ENCODE data around the gene KIFC3.
A peak's percentile ranks its signal among the peaks of the same experiment; 100 is the strongest.
"Not testable (repeated sequence)": the region's sequence is repeated elsewhere in the genome, so short reads cannot be mapped to it uniquely, and the experiment has no call there.

KIFC3 gene

GRCh38 chr16:57802341-57803133 lies at the start of gene KIFC3:
Gene KIFC3, minus strand, starts transcription at chr16:57802491. Its CDS starts 4,248 bp downstream, at chr16:57798243.
- DNase-seq, result no peak

DNA sequence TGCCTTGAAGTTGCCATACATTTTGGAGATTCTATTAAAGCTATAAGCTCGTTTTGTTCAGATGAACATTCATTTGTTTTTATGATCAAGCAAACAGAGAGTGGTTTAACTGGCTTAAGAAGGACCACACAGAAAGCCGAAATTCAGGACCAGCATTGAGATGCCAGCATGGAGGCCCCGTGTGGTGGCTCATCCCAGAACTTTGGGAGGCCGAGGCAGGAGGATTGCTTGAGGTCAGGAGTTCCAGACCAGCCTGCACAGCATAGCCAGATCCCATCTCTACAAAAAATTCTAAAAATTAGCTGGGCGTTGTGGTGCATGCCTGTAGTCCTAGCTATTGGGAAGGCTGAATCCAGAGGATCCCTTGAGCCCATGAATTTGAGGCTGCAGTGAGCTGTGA lies 45.9 kb upstream of the KIFC3 start:
- no peak for DNase-seq

GRCh38 chr16:57846931-57847330 lies 44.6 kb upstream of the KIFC3 start:
- not testable (repeated sequence) for DNase-seq

GRCh38 chr16:57846078-57846697 lies 43.9 kb upstream of the KIFC3 start:
- peak; percentile 55 for DNase-seq

DNA sequence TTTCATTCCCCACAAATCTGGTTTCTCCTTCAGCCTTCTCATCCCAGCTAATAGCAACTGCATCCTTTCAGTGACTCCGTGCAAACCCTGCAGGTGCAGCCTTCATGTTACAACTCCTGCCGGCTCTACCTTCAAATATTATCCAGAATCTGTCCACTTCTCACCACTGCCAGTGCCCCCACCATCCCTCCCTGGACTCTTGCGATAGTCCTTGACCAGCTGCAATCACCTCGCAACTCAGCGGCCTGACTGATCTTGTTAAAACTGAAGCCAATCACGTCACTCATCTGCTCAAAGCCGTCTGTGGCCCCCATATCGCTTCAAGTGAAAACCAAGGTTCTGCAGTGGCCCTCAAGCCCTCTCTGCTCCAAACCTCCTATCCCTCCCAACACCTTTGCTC lies 42.8 kb upstream of the KIFC3 start:
- no peak for DNase-seq

DNA sequence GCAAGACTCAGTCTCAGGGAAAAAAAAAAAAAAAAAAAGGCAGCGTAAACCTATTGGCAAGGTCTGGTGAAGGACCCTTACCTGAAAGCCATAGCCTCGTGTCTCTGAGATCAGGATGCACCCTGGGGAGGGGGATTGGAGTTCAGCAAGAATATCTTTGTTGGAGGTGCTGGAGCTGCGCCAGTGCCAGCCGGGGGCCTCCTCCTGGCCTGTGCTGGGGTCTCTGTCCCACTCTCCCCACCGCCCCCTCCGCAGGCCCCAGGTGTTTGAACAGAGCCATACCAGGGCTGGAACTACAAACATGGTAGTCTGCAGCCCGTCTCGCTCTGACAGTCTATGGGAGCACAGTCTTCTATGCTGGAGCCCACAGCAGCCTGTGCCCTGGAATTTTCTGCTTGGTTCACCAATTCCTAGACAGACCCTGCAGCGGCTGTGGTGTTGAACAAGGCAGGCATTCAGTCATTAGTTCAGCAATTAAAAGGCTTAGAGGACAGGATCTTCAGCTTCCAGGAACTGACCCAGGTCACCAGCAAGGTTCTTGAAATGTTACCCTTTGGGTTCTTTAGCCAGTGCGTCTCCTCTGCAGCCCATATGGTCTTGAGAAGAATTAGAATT lies 42.2 kb upstream of the KIFC3 start:
- DNase-seq, result no peak

GRCh38 chr16:57843400-57843799 lies 41.1 kb upstream of the KIFC3 start:
- no peak for DNase-seq

- no peak for DNase-seq
Observed at GRCh38 chr16:57842601-57843000, 40.3 kb upstream of the KIFC3 start.

GRCh38 chr16:57840833-57841232 lies 38.5 kb upstream of the KIFC3 start:
- no peak for DNase-seq

DNA sequence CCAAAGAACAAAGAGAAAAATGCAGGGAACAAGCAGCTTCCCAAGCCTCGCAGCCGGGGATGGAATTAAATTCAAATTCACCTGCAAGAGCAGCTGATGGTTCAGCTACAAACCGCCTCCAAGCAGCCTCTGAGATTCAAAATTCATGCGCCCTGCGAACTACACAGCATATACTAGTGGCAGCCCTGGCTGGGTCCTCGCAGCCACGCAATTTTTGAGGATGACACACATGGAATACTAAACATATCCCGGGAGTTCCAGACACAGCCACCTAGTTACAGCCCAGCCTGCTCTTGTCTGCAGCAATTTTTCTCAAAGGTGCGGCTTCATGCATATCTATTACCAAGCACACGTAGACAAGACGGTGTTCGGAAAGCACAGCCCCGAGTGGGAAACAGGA lies 35.9 kb upstream of the KIFC3 start:
- no peak for DNase-seq

DNA sequence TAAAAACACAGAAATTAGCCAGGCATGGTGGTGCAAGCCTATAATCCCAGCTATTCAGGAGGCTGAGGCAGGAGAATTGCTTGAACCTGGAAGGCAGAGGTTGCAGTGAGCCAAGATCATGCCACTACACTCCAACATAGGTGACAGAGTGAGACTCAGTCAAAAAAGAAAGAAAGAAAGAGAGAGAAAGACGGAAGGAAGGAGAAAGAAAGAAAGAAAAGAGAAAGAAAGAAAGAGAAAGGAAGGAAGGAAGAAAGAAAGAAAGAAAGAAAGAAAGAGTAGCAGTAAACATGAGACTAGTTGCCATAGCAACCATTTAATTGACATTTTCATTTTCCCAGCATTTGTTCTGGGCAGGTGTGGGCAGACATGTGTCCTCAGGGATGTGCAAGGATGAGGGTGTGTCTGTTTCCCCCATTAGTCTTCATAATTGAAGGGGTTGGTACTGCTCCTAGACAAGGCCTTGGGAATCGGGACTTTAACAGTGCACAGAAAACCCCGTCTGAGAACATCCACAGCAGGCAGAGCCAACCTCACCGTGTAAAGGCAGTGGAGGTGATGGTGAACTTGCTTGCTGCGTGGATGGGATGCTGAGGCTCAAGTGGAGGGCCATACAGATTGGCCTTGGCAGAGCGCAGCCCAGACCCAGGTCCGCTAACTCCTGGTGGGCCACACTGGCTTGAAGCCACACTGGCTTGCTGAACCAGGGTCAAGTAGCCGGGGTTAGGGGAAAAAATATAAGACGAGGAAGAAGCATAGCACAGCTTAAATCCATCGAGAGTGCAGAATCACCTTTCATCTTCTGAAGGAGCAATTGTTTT lies 35.2 kb upstream of the KIFC3 start:
- no peak for DNase-seq

DNA sequence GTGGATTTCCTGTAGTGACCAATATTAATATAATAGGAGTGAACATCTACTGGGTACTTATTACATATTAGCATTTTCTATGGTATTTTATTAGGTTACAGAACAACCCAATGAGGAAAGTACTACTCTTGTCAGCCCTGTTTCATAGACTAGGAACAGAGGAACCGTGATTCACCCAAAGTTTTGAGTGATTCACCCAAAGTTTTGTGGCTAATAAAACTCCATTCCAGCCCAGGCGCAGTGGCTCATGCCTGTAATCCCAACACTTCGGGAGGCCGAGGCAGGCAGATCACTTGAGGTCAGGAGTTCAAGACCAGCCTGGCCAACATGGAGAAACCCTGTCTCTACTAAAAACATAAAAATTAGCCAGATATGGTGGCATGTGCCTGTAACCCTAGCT lies 33.1 kb upstream of the KIFC3 start:
- not testable (repeated sequence) for DNase-seq

DNA sequence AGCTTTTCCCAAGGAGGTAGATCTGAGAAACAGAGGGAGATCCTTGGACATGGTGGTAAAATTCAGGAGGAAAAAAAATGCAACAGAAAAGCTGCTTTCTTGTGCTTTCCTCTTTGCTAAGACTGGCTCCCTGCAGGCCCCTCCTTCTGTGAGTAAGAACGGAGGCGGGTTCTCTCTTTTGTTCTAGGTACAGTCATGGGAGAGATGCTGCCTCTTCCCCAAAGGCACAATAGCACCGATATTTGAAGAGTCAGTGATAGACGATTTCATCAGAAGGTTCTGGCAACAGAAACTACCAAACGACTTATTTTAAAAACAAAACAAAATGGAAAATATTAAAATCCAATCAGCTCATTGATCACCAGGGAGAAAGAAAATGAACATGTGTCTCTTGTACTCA lies 32.6 kb upstream of the KIFC3 start:
- no peak for DNase-seq

GRCh38 chr16:57830890-57831484 lies 28.7 kb upstream of the KIFC3 start:
- no peak for DNase-seq

GRCh38 chr16:57829969-57830360 lies 27.7 kb upstream of the KIFC3 start:
- DNase-seq, result no peak

DNA sequence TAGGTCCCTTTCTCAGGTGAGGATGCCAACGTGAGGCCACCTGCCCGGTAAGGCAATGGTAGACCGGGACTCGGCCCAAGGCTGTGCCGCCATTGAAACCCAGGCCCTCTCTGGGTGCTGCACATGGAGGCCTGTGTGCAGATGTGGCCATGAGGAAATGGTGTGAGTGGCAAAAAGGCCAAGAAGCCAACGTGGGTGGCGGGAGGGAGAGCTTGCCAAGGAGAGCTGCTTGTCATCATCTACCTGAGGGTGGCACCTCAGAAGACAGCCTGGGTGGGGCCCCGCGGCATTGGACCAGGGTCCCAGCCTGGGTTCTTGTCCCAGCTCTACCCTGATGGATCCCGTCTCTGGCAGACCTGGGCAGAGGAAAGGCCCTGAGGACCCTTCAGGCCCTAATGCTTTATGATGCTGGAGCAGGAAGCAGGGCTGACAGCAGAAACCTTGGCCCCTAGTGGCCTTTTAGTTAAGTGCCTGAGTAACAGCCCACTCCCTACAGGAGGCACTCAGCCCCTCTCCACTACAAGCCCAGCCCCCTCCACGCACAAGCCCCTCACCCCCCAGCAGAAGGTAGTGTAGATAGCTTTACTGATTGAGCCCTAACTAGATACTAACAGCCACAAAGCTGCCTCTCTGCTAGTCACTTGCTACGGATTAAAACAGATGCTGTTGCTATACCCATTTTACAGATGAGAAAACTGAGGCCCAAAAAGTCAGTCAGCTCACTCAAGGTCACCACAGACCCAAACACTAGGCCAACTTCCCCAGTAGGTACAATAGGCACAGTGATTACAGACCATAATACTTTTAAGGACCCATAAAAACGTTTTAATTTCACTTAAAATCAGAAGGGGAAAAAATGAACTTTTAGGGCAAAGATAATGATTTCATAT lies 26.2 kb upstream of the KIFC3 start:
- DNase-seq, result no peak

GRCh38 chr16:57826706-57827625 lies 24.7 kb upstream of the KIFC3 start:
- no peak for DNase-seq

- DNase-seq, result no peak
Observed at GRCh38 chr16:57826052-57826451, 23.8 kb upstream of the KIFC3 start.

- DNase-seq, result no peak
Observed at GRCh38 chr16:57825298-57826044, 23.2 kb upstream of the KIFC3 start.

GRCh38 chr16:57824888-57825287 lies 22.6 kb upstream of the KIFC3 start:
- DNase-seq, result peak; percentile 95
